T-cell (primary cell): Measurements from ENCODE around the gene CYP27C1. TPM values are rescaled to one million over a fixed set of nuclear protein-coding genes. Genes with fewer than 3 reads are reported as not detected.

Source experiments
- ATAC-seq, 4 experiments: fragments of 200-7000 bp in 3 of 4; fragments of 150-1000 bp in 1 of 4; cut with Tn5 transposase; replicated peaks in 1 of 4; 1 replicate in 3 of 4; 2 replicates in 1 of 4; pipeline ENCODE4 v1.10.0; 2021; ENCODE audit warnings: moderate library complexity in 3 of 4, mild to moderate bottlenecking in 2 of 4, moderate number of reproducible peaks in 1 of 4
- CTCF ChIA-PET, 2 donors: fragments of 300-600 bp; sonication (Branson Sonifier 250); formaldehyde crosslinking; loops; one replicate each; lab custom pipeline; 2022; ENCODE audit warnings: antibody characterized with exemption in 2 of 2; lab: Charles Lee
- POLR2A ChIA-PET, 2 donors: fragments of 300-600 bp; sonication (Branson Sonifier 250); formaldehyde crosslinking; loops; one replicate each; lab custom pipeline; 2022; ENCODE audit warnings: antibody characterized with exemption in 2 of 2; lab: Charles Lee
- DNase-seq, 35 experiments: peaks; one replicate each; pipeline versions ENCODE4 v3.0.0 to v3.0.0-alpha.2; 2013 to 2023
- H3K27ac ChIP-seq: one replicate; pipeline ENCODE4 v1.5.1; 2013; ENCODE audit warnings: low read length
- H3K27me3 ChIP-seq, 2 experiments: replicated peaks in 1 of 2; 1 replicate in 1 of 2; 2 replicates in 1 of 2; pipeline versions ENCODE4 v1.6.1 to v1.7.0; 2013; ENCODE audit warnings: low read length in 1 of 2, mixed read lengths in 1 of 2; ENCODE audit not compliant: control insufficient read depth in 2 of 2, insufficient read depth in 2 of 2; ENCODE audit errors: extremely low read depth in 1 of 2
- H3K36me3 ChIP-seq, 2 donors: 1 replicate in 1 of 2; 2 replicates in 1 of 2; pipeline versions ENCODE4 v1.6.1 to v1.7.0; 2013; ENCODE audit warnings: low read length in 1 of 2; ENCODE audit not compliant: control insufficient read depth in 2 of 2, insufficient read depth in 1 of 2; ENCODE audit errors: extremely low read depth in 1 of 2
- H3K4me1 ChIP-seq, 2 experiments: 1 replicate in 1 of 2; 2 replicates in 1 of 2; pipeline versions ENCODE4 v1.6.1 to v1.7.0; 2013; ENCODE audit warnings: low read length in 2 of 2, mixed read lengths in 1 of 2; ENCODE audit not compliant: insufficient read depth in 2 of 2, control insufficient read depth in 1 of 2; ENCODE audit errors: extremely low read depth in 1 of 2
- H3K4me3 ChIP-seq, 2 donors: 1 replicate in 1 of 2; 2 replicates in 1 of 2; pipeline versions ENCODE4 v1.5.1 to v1.7.0; 2013; ENCODE audit warnings: mild to moderate bottlenecking in 2 of 2, low read length in 1 of 2, moderate library complexity in 1 of 2; ENCODE audit not compliant: control insufficient read depth in 1 of 2; ENCODE audit errors: extremely low read depth in 1 of 2
- H3K9me3 ChIP-seq: 2 replicates; pipeline ENCODE4 v1.7.0; 2013
- H3K27ac Mint-ChIP-seq, 2 donors: one replicate each; pipeline ENCODE4 v1.8.0; 2020 to 2021; ENCODE audit warnings: mild to moderate bottlenecking in 2 of 2, mixed read lengths in 2 of 2
- H3K27me3 Mint-ChIP-seq, 2 donors: one replicate each; pipeline ENCODE4 v1.8.0; 2021 to 2022; ENCODE audit warnings: mixed read lengths in 2 of 2
- H3K36me3 Mint-ChIP-seq: one replicate; pipeline ENCODE4 v1.8.0; 2021; ENCODE audit warnings: mixed read lengths
- H3K4me1 Mint-ChIP-seq, 3 donors: one replicate each; pipeline ENCODE4 v1.8.0; 2020 to 2022; ENCODE audit warnings: mixed read lengths in 3 of 3, mild to moderate bottlenecking in 1 of 3
- H3K4me3 Mint-ChIP-seq, 3 donors: one replicate each; pipeline ENCODE4 v1.8.0; 2020 to 2022; ENCODE audit warnings: mild to moderate bottlenecking in 3 of 3, mixed read lengths in 3 of 3, moderate library complexity in 3 of 3
- H3K9me3 Mint-ChIP-seq, 3 donors: one replicate each; pipeline ENCODE4 v1.8.0; 2020 to 2022; ENCODE audit warnings: mixed read lengths in 3 of 3
- WGBS: methylation state at CpG from one replicate; pipeline ENCODE4 v1.1.5; 2013; ENCODE audit warnings: missing lambda C conversion rate; ENCODE audit not compliant: insufficient coverage; 5-methylcytosine and 5-hydroxymethylcytosine counted together
- total RNA-seq, 35 experiments: library from RNA in 6 of 35; stranded (reverse) in 6 of 35; fragments of 120-200 nt in 1 of 35; gene quantifications; one replicate each; pipeline versions ENCODE4 v1.2.1 to v1.2.4 and lab custom pipeline; 2013 to 2026

CYP27C1 gene
- total RNA-seq, 5 donors from 2014 or later (not counting 1 experiment from before 2014, with no cell fraction given): 0.16 TPM; not detected in 4

- DNase-seq: no peak
- Mint-ChIP-seq H3K27ac (no peak overlapping the region), H3K9me3 (peaks cover 0 to 13% (median 5%) of the 10 kb centered on the region in 3 donors), H3K36me3 (no peaks in the 10 kb centered on the region), H3K4me1 (peaks cover 7 to 12% (median 8%) of the 10 kb centered on the region in 3 donors), H3K4me3 (no peak overlapping the region), H3K27me3 (peaks cover 13 to 31% of the 10 kb centered on the region in 2 donors)
- POLR2A ChIA-PET: no interaction called here
- ATAC-seq: no peak
- Histone ChIP-seq H3K9me3 (no peaks in the 10 kb centered on the region), H3K4me1 (peaks cover 0 to 2% of the 10 kb centered on the region in 2 experiments), H3K36me3 (no peaks in the 10 kb centered on the region), H3K4me3 (no peak overlapping the region), H3K27me3 (peaks cover 0 to 39% of the 10 kb centered on the region in 2 experiments), H3K27ac (no peak overlapping the region)
- CTCF ChIA-PET: interaction anchor here in 1 of 2 donors (0.6 kb wide), 1 partner anchor 461 kb away, joined by 3 read pairs; no protein-coding TSS in a partner anchor
- 33% methylated on average over 1 of the region's 3 CpGs for WGBS
Measured at GRCh38 chr2:127183771-127184170, 36.3 kb downstream of the CYP27C1 start.

GRCh38 chr2:127182626-127183458 lies 37.3 kb downstream of the CYP27C1 start:
- Histone ChIP-seq H3K36me3 (no peaks in the 10 kb centered on the region), H3K9me3 (no peaks in the 10 kb centered on the region), H3K4me1 (peaks cover 0 to 2% of the 10 kb centered on the region in 2 experiments), H3K4me3 (no peak overlapping the region), H3K27me3 (peaks cover 0 to 33% of the 10 kb centered on the region in 2 experiments), H3K27ac (no peak overlapping the region)
- Mint-ChIP-seq H3K4me1 (peaks cover 7 to 12% (median 8%) of the 10 kb centered on the region in 3 donors), H3K4me3 (no peak overlapping the region), H3K27me3 (peaks cover 13 to 25% of the 10 kb centered on the region in 2 donors), H3K9me3 (peaks cover 0 to 12% (median 4%) of the 10 kb centered on the region in 3 donors), H3K36me3 (no peaks in the 10 kb centered on the region), H3K27ac (no peak overlapping the region)
- no peak for DNase-seq
- 88% methylated on average over 10 of the region's 10 CpGs for WGBS
- ChIA-PET CTCF (no interaction called here), POLR2A (no interaction called here)
- ATAC-seq: no peak

- H3K27me3 Mint-ChIP-seq: peaks cover 7 to 18% of the 10 kb centered on the region in 2 donors
- Histone ChIP-seq H3K4me3 (no peak overlapping the region), H3K27me3 (peaks cover 0 to 25% of the 10 kb centered on the region in 2 experiments), H3K36me3 (no peaks in the 10 kb centered on the region), H3K27ac (no peak overlapping the region), H3K4me1 (peaks cover 0 to 2% of the 10 kb centered on the region in 2 experiments), H3K9me3 (no peaks in the 10 kb centered on the region)
- peaks cover 7 to 12% (median 8%) of the 10 kb centered on the region in 3 donors for H3K4me1 Mint-ChIP-seq
- no peak overlapping the region for H3K27ac Mint-ChIP-seq
- ChIA-PET POLR2A (no interaction called here), CTCF (interaction anchor here in 1 of 2 donors (0.7 kb wide), 1 partner anchor 146 kb away, joined by 3 read pairs; no protein-coding TSS in a partner anchor)
- WGBS: no CpG with 5 or more reads among the region's 4 CpGs
- DNase-seq (no peak), ATAC-seq (no peak)
- no peak overlapping the region for H3K4me3 Mint-ChIP-seq
- no peaks in the 10 kb centered on the region for H3K36me3 Mint-ChIP-seq
- H3K9me3 Mint-ChIP-seq: peaks cover 0 to 12% (median 4%) of the 10 kb centered on the region in 3 donors
Measured at GRCh38 chr2:127181851-127182250, 38.2 kb downstream of the CYP27C1 start.

- H3K36me3 Mint-ChIP-seq: no peaks in the 10 kb centered on the region
- no peak for ATAC-seq
- POLR2A ChIA-PET: no interaction called here
- CTCF ChIA-PET: no interaction called here
- H3K27me3 Mint-ChIP-seq: peaks cover 0 to 7% of the 10 kb centered on the region in 2 donors
- Histone ChIP-seq H3K27ac (no peak overlapping the region), H3K27me3 (peaks cover 0 to 29% of the 10 kb centered on the region in 2 experiments), H3K9me3 (no peaks in the 10 kb centered on the region), H3K4me3 (no peak overlapping the region), H3K4me1 (no peaks in the 10 kb centered on the region), H3K36me3 (no peaks in the 10 kb centered on the region)
- H3K9me3 Mint-ChIP-seq: peaks cover 0 to 12% (median 4%) of the 10 kb centered on the region in 3 donors
- WGBS: no CpG with 5 or more reads among the region's 3 CpGs
- H3K4me3 Mint-ChIP-seq: no peak overlapping the region
- H3K27ac Mint-ChIP-seq: no peak overlapping the region
- DNase-seq: no peak
- peaks cover 0 to under 1% (median 0%) of the 10 kb centered on the region in 3 donors for H3K4me1 Mint-ChIP-seq
Measured at GRCh38 chr2:127179766-127180165, 40.3 kb downstream of the CYP27C1 start.

GRCh38 chr2:127177617-127178263 lies 42.4 kb downstream of the CYP27C1 start:
- POLR2A ChIA-PET: no interaction called here
- H3K9me3 Mint-ChIP-seq: peaks cover 0 to 12% (median 4%) of the 10 kb centered on the region in 3 donors
- CTCF ChIA-PET: no interaction called here

More at GRCh38 chr2:127177617-127178263, 42.4 kb downstream of the CYP27C1 start:
- Mint-ChIP-seq H3K4me1 (no peaks in the 10 kb centered on the region), H3K27ac (no peak overlapping the region), H3K27me3 (peaks cover 0 to 2% of the 10 kb centered on the region in 2 donors), H3K36me3 (no peaks in the 10 kb centered on the region), H3K4me3 (no peak overlapping the region)
- no peaks in the 10 kb centered on the region for H3K9me3 ChIP-seq
- 89% methylated on average over 6 of the region's 15 CpGs for WGBS
- H3K27me3 ChIP-seq: peaks cover 0 to 23% of the 10 kb centered on the region in 2 experiments
- H3K4me3 ChIP-seq: no peak overlapping the region
- no peak overlapping the region for H3K27ac ChIP-seq
- no peaks in the 10 kb centered on the region for H3K36me3 ChIP-seq
- DNase-seq: no peak
- H3K4me1 ChIP-seq: no peaks in the 10 kb centered on the region
- no peak for ATAC-seq
